Fibroblast of skin of left quadriceps (primary cell): Measurements from ENCODE around the gene USF2.
A peak's percentile ranks its signal among the peaks of the same experiment; 100 is the strongest.
"Not testable (repeated sequence)": the region's sequence is repeated elsewhere in the genome, so short reads cannot be mapped to it uniquely, and the experiment has no call there.

Experiments
- DNase-seq, 2 experiments: peaks; one replicate each; pipeline ENCODE4 v3.0.0-alpha.2; 2013; ENCODE audit warnings: low read depth in 2 of 2

The USF2 gene, protein sequence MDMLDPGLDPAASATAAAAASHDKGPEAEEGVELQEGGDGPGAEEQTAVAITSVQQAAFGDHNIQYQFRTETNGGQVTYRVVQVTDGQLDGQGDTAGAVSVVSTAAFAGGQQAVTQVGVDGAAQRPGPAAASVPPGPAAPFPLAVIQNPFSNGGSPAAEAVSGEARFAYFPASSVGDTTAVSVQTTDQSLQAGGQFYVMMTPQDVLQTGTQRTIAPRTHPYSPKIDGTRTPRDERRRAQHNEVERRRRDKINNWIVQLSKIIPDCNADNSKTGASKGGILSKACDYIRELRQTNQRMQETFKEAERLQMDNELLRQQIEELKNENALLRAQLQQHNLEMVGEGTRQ

DNA sequence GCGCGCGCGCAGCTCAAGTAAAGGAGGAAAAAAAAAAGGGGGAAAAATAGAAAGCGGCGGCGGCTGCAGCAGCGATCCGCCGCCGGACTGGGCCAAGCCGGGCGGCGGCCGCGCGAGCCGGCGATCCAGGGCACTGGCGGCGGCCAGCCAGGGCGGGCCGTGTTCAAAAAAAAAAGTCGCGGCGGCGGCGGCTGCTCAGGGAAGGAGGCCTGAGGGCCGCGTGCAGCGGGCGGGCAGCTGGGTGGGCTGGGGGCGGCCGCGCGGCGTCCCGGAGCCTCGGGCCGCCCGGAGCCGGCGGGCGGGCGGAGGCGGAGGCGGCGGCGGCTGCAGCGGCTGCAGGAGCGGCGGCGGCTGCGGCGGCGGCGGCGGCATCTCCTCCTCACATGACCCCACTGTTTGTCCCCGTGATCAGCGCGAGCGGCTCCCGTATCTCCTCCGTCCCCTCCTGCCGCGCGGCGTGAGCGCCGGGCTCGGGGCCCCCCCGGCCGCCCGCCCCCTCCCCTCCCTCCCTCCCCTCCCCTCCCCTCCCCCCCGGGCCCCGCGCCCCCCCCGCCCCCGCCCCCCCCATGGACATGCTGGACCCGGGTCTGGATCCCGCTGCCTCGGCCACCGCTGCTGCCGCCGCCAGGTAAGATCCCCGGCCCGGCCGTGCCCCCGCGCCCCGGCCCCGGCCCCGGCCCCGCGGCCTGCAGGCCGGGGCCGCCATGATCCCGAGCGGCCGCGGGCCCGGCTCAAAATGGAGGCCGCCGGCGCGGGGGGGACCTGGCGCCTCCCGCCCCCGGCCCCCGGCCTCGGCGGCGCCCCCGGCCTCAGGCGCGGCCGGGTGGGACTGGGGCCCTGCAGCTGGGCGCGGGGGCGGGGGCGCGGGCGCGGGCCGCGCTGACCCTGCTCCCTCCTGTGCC lies at the start of gene USF2:
TSS of gene USF2 (plus strand) at position 427 of the 902 bp plus-strand sequence. CDS start at position 567, 140 bp downstream.
- peak; percentile 29 to 50 for DNase-seq

GRCh38 chr19:35219008-35219407 lies 49.8 kb upstream of the USF2 start:
- no peak for DNase-seq

DNA sequence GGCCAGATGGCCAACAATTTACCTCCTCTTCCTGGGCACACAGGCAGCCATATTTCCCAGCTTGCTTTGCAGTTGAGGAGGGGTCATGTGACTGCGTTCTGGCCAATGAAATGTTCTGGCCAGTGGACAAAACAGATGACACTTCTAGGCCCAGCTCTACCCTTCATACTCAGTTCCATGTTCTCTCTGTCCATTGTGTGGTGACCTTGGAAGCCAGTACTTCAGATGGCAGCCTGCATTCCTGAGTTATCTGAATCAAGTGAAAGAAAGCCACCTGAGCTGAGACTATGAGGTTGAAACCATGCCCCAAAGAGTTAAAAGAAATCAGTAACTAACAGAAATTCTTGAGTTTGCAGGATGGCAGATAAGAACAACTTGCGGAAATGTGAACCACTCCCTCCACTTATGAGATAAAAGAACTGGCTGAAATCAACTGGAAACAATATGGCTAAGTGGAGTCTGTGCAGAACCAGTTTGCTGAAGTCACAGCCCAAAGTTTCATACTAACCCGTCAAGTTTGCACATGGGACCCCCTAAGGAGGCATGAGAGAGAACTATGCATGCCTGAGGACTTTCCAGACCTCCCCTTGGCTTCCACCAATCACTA lies 48.3 kb upstream of the USF2 start:
- DNase-seq, result no peak

GRCh38 chr19:35220973-35221590 lies 47.7 kb upstream of the USF2 start:
- not testable (repeated sequence) for DNase-seq

GRCh38 chr19:35222373-35223015 lies 46.3 kb upstream of the USF2 start:
- DNase-seq, result no peak

- DNase-seq, result no peak
These were observed 45.5 kb upstream of the USF2 start for GRCh38 chr19:35223084-35223790.

DNA sequence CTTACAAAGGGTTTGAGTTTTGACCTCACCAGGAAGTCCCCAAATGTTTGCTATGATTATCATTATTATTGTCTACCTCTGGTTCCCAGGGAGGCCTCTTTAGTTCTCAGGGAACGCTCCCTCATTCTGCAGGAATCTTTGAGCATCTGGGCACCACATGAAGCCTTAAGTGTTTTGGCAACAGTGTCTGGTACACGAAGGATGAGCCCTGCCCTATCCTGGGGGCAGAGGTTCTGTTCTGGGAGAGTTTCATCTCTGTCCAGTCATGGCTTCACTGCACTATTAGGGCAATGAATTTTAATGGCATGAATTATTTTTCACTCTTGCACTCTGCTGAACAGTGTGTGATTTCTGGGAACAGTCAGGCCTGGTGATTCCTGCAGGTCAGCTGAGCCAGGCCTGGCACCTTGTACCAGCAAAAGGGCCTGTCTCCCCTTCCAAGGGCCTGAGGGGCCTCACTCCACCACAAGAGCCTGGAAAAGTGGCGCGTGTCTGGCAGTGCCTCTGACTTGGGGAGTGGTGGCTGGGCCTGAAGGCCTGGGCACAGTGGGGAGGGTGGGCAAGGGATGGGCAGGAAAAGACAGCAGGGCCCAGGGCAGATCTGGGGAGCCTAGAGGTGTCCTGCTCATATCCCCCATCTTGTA lies 44.8 kb upstream of the USF2 start:
- DNase-seq, result no peak

DNA sequence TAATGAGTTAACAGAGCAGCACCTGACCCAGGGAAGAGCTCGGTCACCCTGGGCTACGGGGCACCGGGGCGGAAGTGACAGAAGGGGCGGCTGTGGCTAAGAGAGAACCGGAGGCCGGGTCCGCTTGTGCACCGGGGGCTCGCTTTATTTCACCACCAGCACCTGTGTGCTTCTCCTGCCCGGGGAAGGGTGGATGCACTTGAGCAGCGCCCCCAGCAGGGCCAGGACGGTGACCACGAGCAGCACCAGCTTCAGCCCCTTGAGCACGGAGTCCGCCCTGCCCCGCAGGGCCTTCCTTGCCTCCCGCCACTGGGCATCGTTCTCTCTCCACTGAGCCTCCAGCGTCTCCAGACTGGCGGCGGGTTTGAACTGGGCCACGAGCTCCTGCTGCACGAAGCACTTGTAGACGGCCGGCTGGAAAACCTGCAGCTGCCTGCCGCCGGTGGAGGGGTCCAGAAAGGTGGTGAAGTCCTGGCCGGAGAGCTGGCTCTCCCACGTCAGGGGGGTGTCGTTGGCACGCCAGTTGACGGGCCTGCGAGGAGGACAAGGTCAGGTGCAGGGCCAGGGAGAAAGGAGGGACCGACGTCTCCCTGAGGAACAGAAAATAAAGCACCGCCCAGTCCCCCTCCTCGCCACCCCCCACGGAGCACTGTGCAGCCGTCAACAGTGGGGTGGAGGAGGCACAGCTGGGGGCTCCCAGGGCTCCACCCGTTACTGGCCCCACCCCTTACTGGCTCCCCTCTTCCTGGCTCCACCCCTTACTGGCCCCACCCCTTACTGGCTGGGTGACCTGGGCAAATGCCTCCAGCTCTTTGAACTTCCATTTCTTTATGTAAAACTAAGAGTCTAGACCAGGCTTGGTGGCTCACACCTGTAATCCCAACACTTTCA lies 43.8 kb upstream of the USF2 start:
- DNase-seq, result no peak

- no peak for DNase-seq
These were observed 42.8 kb upstream of the USF2 start for GRCh38 chr19:35225951-35226350.

DNA sequence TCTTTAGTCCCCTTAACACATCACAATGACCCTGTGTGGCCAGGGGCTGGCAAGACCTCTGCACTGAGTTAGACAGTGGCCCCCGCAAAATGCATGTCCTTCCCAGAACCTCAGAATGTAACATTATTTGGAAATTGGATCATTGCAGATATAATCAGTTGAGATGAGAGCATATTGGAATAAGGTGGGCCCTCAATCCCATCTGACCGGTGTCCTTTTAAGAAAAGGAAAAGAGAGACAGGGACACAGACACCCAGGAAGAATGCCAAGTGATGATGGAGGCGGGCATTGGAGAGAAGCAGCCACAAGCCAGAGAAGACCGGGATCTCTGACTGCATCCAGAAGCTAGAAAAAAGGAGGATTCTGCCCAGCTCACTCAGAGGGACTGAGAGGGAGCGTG lies 42.0 kb upstream of the USF2 start:
- no peak for DNase-seq

- DNase-seq, result no peak
These were observed 40.4 kb upstream of the USF2 start, which contains the start of gene FAM187B for GRCh38 chr19:35228177-35228930. TSS of gene FAM187B (minus strand) at chr19:35228739. CDS start at chr19:35228680, 59 bp downstream.

- no peak for DNase-seq
These were observed 39.2 kb upstream of the USF2 start for GRCh38 chr19:35229601-35230000.

- DNase-seq, result no peak
These were observed 36.7 kb upstream of the USF2 start for GRCh38 chr19:35231956-35232645.

- DNase-seq, result no peak
These were observed 35.9 kb upstream of the USF2 start for GRCh38 chr19:35232912-35233311.

- no peak for DNase-seq
These were observed 31.9 kb upstream of the USF2 start for GRCh38 chr19:35236638-35237400.

- not testable (repeated sequence) for DNase-seq
These were observed 29.2 kb upstream of the USF2 start for GRCh38 chr19:35239597-35239996.

DNA sequence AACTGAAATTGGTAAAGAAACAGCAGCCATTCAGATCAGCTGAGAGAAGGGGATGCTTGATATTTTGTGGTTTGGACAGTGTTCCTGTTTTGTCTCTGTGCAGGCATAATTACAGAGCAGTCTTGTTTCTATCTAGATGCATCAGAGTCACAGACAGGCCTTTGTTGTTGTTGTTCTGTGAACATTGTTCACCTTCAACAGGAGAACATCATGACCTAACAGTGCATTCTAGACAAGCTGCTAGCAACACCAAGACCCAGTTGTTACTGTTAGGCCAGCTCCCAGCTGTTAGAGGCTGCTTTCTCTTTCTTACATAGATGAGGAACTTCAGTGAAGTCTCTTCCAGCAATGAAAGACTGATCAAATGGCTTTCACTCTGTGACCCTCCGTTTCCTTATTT lies 28.4 kb upstream of the USF2 start:
- no peak for DNase-seq
